ENCODE results near the gene TTR.

Gene TTR

DNA sequence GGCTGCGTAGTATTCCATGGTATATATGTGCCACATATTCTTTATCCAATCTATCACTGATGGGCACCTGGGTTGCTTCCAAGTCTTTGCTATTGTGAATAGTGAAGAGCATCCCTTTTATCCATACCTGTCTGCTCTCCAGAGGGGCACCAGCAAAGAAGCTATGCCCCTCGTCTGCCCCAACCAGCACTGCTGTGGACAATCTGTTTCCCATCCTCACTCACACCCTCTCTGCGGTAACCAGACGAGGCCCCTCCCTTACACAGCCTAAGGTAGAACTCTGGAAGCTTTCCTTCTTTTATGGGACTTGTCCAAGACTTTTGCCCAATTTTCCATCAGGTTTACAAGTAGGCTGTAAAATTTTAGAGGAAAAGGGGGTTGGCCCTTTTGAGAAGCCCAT lies 24.9 kb downstream of the TTR start:
- no peak for TF ChIP-seq CTCF (IDR thresholded peaks at IDR 0.05; ENCODE audit: borderline replicate concordance, control extremely low read depth, extremely low read depth, insufficient read depth, missing control alignments)
- in situ Hi-C loops (cut with MboI; ENCODE audit: low sequenced_read_pairs, unreplicated experiment) = no loop called here

DNA sequence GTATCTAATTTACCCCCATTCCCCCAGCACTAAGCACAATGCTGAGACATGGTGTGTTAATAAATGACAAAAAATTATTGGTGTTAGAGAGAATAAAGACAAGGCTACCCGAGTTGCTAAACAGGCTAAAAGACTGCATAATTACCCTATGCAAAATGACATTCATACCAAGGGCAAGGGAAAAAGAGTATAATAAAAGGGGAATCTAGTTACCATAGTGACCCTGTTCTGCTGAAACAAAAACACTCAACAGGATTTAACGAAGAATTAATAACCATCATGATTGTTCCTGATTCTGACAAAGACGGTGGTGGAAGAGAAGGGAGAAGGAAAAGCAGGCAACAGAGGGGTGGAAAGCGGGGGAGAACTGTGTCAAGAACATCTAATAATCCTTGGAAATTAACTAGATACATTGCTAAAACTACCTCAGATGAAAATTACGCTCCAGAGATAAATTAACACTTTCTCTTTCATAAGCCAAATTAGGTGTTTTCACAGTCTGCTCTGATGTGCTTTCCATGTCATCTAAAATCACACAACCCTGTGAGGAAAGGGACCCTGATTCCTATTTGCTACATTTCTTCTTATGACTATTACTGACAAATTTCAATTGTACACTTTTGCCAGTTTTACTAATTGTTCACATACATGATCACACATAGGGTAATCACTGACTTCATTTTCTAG lies 25.5 kb downstream of the TTR start:
- TF ChIP-seq CTCF (IDR thresholded peaks at IDR 0.05; ENCODE audit: borderline replicate concordance, control extremely low read depth, extremely low read depth, insufficient read depth, missing control alignments) = no peak
- DNase-seq (ENCODE audit: low spot score) = peak; percentile 29
- in situ Hi-C loops (cut with MboI; ENCODE audit: low sequenced_read_pairs, unreplicated experiment) = no loop called here

More for the DNA sequence above, 24.9 kb downstream of the TTR start:
- no peak for DNase-seq (ENCODE audit: low spot score)

- in situ Hi-C loops (cut with MboI; ENCODE audit: low sequenced_read_pairs, unreplicated experiment) = no loop called here
- no peak for TF ChIP-seq CTCF (IDR thresholded peaks at IDR 0.05; ENCODE audit: borderline replicate concordance, control extremely low read depth, extremely low read depth, insufficient read depth, missing control alignments)
- DNase-seq (ENCODE audit: low spot score) = no peak
Measured at GRCh38 chr18:31618801-31619200, 27.1 kb downstream of the TTR start.

- TF ChIP-seq CTCF (IDR thresholded peaks at IDR 0.05; ENCODE audit: borderline replicate concordance, control extremely low read depth, extremely low read depth, insufficient read depth, missing control alignments) = no peak
- DNase-seq (ENCODE audit: low spot score) = no peak
- in situ Hi-C loops (cut with MboI; ENCODE audit: low sequenced_read_pairs, unreplicated experiment) = no loop called here
Measured at GRCh38 chr18:31619291-31619690, 27.6 kb downstream of the TTR start.

GRCh38 chr18:31624892-31625640 lies 33.4 kb downstream of the TTR start:
- in situ Hi-C loops (cut with MboI; ENCODE audit: low sequenced_read_pairs, unreplicated experiment) = no loop called here
- DNase-seq (ENCODE audit: low spot score) = no peak
- no peak for TF ChIP-seq CTCF (IDR thresholded peaks at IDR 0.05; ENCODE audit: borderline replicate concordance, control extremely low read depth, extremely low read depth, insufficient read depth, missing control alignments)

DNA sequence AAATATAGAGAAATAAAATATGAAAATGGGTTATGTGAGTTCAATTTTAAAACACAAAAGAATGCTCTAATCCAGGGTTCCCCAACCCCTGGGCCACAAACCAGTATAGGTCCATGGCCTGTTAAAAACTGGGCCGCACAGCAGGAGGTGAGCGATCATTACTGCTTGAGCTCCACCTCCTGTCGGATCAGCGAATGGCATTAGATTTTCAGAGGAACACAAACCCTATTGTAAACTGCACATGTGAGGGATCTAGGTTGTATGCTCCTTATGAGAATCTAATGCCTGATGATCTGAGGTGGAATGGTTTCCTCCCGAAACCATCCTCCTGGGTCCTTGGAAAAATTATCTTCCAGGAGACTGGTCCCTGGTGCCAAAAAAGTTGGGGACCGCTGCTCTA lies 34.7 kb downstream of the TTR start:
- no peak for DNase-seq (ENCODE audit: low spot score)
- TF ChIP-seq CTCF (IDR thresholded peaks at IDR 0.05; ENCODE audit: borderline replicate concordance, control extremely low read depth, extremely low read depth, insufficient read depth, missing control alignments) = no peak
- in situ Hi-C loops (cut with MboI; ENCODE audit: low sequenced_read_pairs, unreplicated experiment) = no loop called here
